ENCODE results near the gene CYSRT1. TPM values are rescaled to one million over a fixed set of nuclear protein-coding genes. Genes with fewer than 3 reads are reported as not detected.

Gene CYSRT1
- total RNA-seq, 2 donors from 2014 or later: 0.64 TPM; not detected in 1

GRCh38 chr9:137205126-137206069 is 19.6 kb upstream of the CYSRT1 start, which contains the start of the genes NDOR1 and TMEM203:
Gene NDOR1 (plus strand): TSS chr9:137205700. CDS start chr9:137205778, 78 bp downstream.
Gene TMEM203 (minus strand): TSS chr9:137205648. CDS start chr9:137205414, 234 bp downstream.
- Histone ChIP-seq H3K9me3 (no peaks in the 10 kb centered on the region), H3K4me1 (peaks cover 24% of the 10 kb centered on the region), H3K27me3 (no peaks in the 10 kb centered on the region), H3K9ac (ENCODE audit: low read depth in 2 of 2, low read length in 2 of 2) (peak within 1 kb of the TSS; percentile 93 to 96), H3K27ac (peak within 1 kb of the TSS; percentile 78), H3K36me3 (no peaks in the 10 kb centered on the region), H3K4me3 (peak within 1 kb of the TSS; percentile 100)
- peak; percentile 96 for DNase-seq
- TF ChIP-seq CTCF (IDR thresholded peaks at IDR 0.05): no peak
- intact Hi-C loops (cut with DNase I): no loop called here

- Histone ChIP-seq H3K9ac (ENCODE audit: low read depth in 2 of 2, low read length in 2 of 2) (no peak overlapping the region), H3K9me3 (no peaks in the 10 kb centered on the region), H3K36me3 (no peaks in the 10 kb centered on the region), H3K27me3 (no peaks in the 10 kb centered on the region), H3K4me1 (peaks cover 20% of the 10 kb centered on the region), H3K27ac (no peak overlapping the region), H3K4me3 (no peak overlapping the region)
- intact Hi-C loops (cut with DNase I): no loop called here
- no peak for TF ChIP-seq CTCF (IDR thresholded peaks at IDR 0.05)
- DNase-seq: no peak
These were observed 18.4 kb upstream of the CYSRT1 start for GRCh38 chr9:137206602-137207001.

GRCh38 chr9:137211532-137211931 is 13.4 kb upstream of the CYSRT1 start:
- Histone ChIP-seq H3K36me3 (no peaks in the 10 kb centered on the region), H3K4me3 (no peak overlapping the region), H3K9me3 (no peaks in the 10 kb centered on the region), H3K27ac (no peak overlapping the region), H3K27me3 (no peaks in the 10 kb centered on the region), H3K9ac (ENCODE audit: low read depth in 2 of 2, low read length in 2 of 2) (no peak overlapping the region), H3K4me1 (peaks cover 2% of the 10 kb centered on the region)
- no peak for TF ChIP-seq CTCF (IDR thresholded peaks at IDR 0.05)
- intact Hi-C loops (cut with DNase I): no loop called here
- DNase-seq: no peak

- intact Hi-C loops (cut with DNase I): no loop called here
- Histone ChIP-seq H3K36me3 (no peaks in the 10 kb centered on the region), H3K27ac (no peak overlapping the region), H3K9me3 (no peaks in the 10 kb centered on the region), H3K4me3 (no peak overlapping the region), H3K4me1 (no peaks in the 10 kb centered on the region), H3K27me3 (no peaks in the 10 kb centered on the region), H3K9ac (ENCODE audit: low read depth in 2 of 2, low read length in 2 of 2) (no peak overlapping the region)
- DNase-seq: no peak
- no peak for TF ChIP-seq CTCF (IDR thresholded peaks at IDR 0.05)
These were observed 12.5 kb upstream of the CYSRT1 start for GRCh38 chr9:137212520-137212919.

GRCh38 chr9:137213160-137214060 is 11.6 kb upstream of the CYSRT1 start:
- Histone ChIP-seq H3K4me1 (no peaks in the 10 kb centered on the region), H3K4me3 (no peak overlapping the region), H3K9me3 (no peaks in the 10 kb centered on the region), H3K9ac (ENCODE audit: low read depth in 2 of 2, low read length in 2 of 2) (no peak overlapping the region), H3K27ac (no peak overlapping the region), H3K36me3 (no peaks in the 10 kb centered on the region), H3K27me3 (no peaks in the 10 kb centered on the region)
- DNase-seq: no peak
- intact Hi-C loops (cut with DNase I): no loop called here
- TF ChIP-seq CTCF (IDR thresholded peaks at IDR 0.05): no peak
